Upper lobe of left lung (tissue), 6 donors: ENCODE results near the gene OPALIN. TPM values are rescaled to one million over a fixed set of nuclear protein-coding genes. Genes with fewer than 3 reads are reported as not detected.
A peak's percentile ranks its signal among the peaks of the same experiment; 100 is the strongest.

ENCODE experiments used
- ATAC-seq, 2 donors: fragments of 200-7000 bp; cut with Tn5 transposase; one replicate each; pipeline ENCODE4 v1.9.1; 2022; ENCODE audit warnings: mild to moderate bottlenecking in 2 of 2, moderate library complexity in 2 of 2; ENCODE audit not compliant: low FRiP score in 2 of 2
- DNase-seq, 2 donors: peaks; one replicate each; pipeline ENCODE4 v3.0.0-alpha.2; 2019 to 2020
- H3K27ac ChIP-seq, 4 donors: fragments of 200-600 bp; sonication (generic); one replicate each; pipeline ENCODE4 v1.5.1; 2016 to 2019
- H3K27me3 ChIP-seq, 4 donors: fragments of 200-600 bp; sonication (generic); one replicate each; pipeline ENCODE4 v1.5.1; 2017 to 2019
- H3K36me3 ChIP-seq, 4 donors: fragments of 200-600 bp; sonication (generic); one replicate each; pipeline ENCODE4 v1.5.1; 2016 to 2019
- H3K4me1 ChIP-seq, 4 donors: fragments of 200-600 bp; sonication (generic); one replicate each; pipeline ENCODE4 v1.5.1; 2018 to 2019
- H3K4me3 ChIP-seq, 4 donors: fragments of 200-600 bp; sonication (generic); one replicate each; pipeline ENCODE4 v1.5.1; 2017 to 2019; ENCODE audit warnings: mild to moderate bottlenecking in 2 of 4, moderate library complexity in 1 of 4
- H3K9me3 ChIP-seq, 4 donors: fragments of 200-600 bp; sonication (generic); one replicate each; pipeline ENCODE4 v1.5.1; 2018 to 2019
- CTCF ChIP-seq, 6 experiments: fragments of 450-650 bp in 4 of 6; fragments of 200-600 bp in 2 of 6; sonication (generic) in 2 of 6; IDR thresholded peaks; one replicate each; pipeline ENCODE4 v1.5.1; 2016 to 2019; ENCODE audit warnings: antibody characterized with exemption in 6 of 6
- EP300 ChIP-seq, 4 donors: sonication (generic); formaldehyde crosslinking; IDR thresholded peaks; one replicate each; pipeline ENCODE4 v1.5.1; 2017; ENCODE audit warnings: antibody characterized with exemption in 4 of 4, control low read depth in 2 of 4
- POLR2A ChIP-seq, 4 donors: fragments of 450-650 bp; IDR thresholded peaks; one replicate each; pipeline ENCODE4 v1.5.1; 2016 to 2017; ENCODE audit warnings: antibody characterized with exemption in 4 of 4, mild to moderate bottlenecking in 2 of 4
- POLR2AphosphoS5 ChIP-seq, 2 donors: sonication (generic); formaldehyde crosslinking; IDR thresholded peaks; one replicate each; pipeline ENCODE4 v1.5.1; 2017; ENCODE audit warnings: antibody characterized with exemption in 2 of 2
- WGBS, 2 donors: methylation state at CpG; one replicate each; pipeline ENCODE4 v1.1.5; 2017 to 2018; 5-methylcytosine and 5-hydroxymethylcytosine counted together
- total RNA-seq, 6 donors: library from RNA; depleted of rRNA in 4 of 6; stranded (reverse); fragments of >200 nt in 4 of 6; gene quantifications; one replicate each; pipeline versions ENCODE4 v1.1.0 to v1.2.1, GENCODE V29; 2016 to 2021
- donor health status: DM: no; HTN: no; CAD: no; lungs with moderate emphysema.
- donor health status: DM: no; HTN: yes; CAD: no; lungs with severe emphysema.

OPALIN gene
- total RNA-seq, 6 donors from 2014 or later = not detected

DNA sequence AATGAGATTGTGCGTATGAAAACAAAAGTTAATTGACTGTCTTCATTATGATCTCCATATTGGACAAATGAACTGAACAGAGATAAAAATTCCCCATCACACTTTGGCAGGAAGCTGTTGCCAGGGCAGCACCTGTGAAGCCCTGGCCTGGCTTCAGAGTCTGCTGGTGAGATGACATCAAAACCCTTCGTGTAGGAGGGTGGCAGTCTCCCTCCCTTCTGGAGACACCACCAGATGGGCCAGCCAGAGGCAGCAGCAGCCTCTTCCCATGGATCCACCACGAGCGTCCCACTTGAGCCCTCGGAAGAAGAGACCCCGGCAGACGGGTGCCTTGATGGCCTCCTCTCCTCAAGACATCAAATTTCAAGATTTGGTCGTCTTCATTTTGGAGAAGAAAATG, 54.6 kb downstream of the OPALIN start, which contains the start of gene DNTT:
Gene DNTT, plus strand, starts transcription at position 205 of the 400 bp plus-strand sequence. Its CDS starts 64 bp downstream, at position 269.
- Histone ChIP-seq H3K9me3 (no peaks in the 10 kb centered on the region), H3K4me1 (peaks cover 7 to 12% (median 11%) of the 10 kb centered on the region in 4 donors), H3K36me3 (no peaks in the 10 kb centered on the region), H3K4me3 (no peak within 1 kb of the TSS), H3K27me3 (no peaks in the 10 kb centered on the region), H3K27ac (no peak within 1 kb of the TSS)
- TF ChIP-seq POLR2AphosphoS5 (IDR thresholded peaks at IDR 0.05) (no peak), EP300 (IDR thresholded peaks at IDR 0.05) (no peak), CTCF (IDR thresholded peaks at IDR 0.05) (no peak), POLR2A (IDR thresholded peaks at IDR 0.05) (no peak)
- DNase-seq = peak in 1 of 2 donors; percentile 10
- WGBS, 2 donors = 84 to 93% methylated on average over 8 of the region's 8 CpGs
- ATAC-seq = no peak

DNA sequence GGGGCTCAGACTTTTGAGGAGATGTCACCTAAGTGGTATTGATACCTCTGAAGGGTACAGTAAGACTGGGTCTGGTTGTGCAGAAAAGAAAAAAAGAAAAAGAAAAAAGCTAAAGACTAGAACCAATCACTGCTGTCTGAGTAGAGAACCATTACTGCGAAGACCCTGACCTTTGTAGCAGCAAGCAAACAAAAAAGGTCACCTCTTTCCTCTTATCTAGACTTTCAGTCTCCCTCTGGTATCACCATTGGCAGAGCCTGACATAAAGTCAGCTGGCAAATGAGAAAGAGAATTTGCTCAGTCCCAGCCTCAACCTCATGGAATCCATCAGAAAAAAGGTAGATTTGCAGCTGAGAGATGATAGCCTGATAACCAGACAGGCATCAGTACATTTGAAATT, 57.2 kb downstream of the OPALIN start:
- Histone ChIP-seq H3K36me3 (no peaks in the 10 kb centered on the region), H3K4me3 (no peak overlapping the region), H3K27me3 (no peaks in the 10 kb centered on the region), H3K9me3 (no peaks in the 10 kb centered on the region), H3K27ac (no peak overlapping the region), H3K4me1 (peaks cover 5 to 6% (median 5%) of the 10 kb centered on the region in 4 donors)
- TF ChIP-seq POLR2AphosphoS5 (IDR thresholded peaks at IDR 0.05) (no peak), CTCF (IDR thresholded peaks at IDR 0.05) (no peak), POLR2A (IDR thresholded peaks at IDR 0.05) (no peak)
- 52 to 66% methylated on average over 1 of the region's 1 CpG for WGBS, 2 donors
- ATAC-seq (no peak), DNase-seq (no peak)

GRCh38 chr10:96299383-96299782, 59.4 kb downstream of the OPALIN start:
- Histone ChIP-seq H3K36me3 (no peaks in the 10 kb centered on the region), H3K4me1 (no peaks in the 10 kb centered on the region), H3K9me3 (no peaks in the 10 kb centered on the region), H3K27me3 (no peaks in the 10 kb centered on the region), H3K4me3 (no peak overlapping the region), H3K27ac (no peak overlapping the region)
- DNase-seq = no peak
- WGBS, 2 donors = 14 to 31% methylated on average over 5 of the region's 5 CpGs
- ATAC-seq = no peak
- no peak for TF ChIP-seq CTCF (IDR thresholded peaks at IDR 0.05)
- TF ChIP-seq POLR2A (IDR thresholded peaks at IDR 0.05) = no peak
- no peak for TF ChIP-seq EP300 (IDR thresholded peaks at IDR 0.05)
- no peak for TF ChIP-seq POLR2AphosphoS5 (IDR thresholded peaks at IDR 0.05)

- Histone ChIP-seq H3K27me3 (no peaks in the 10 kb centered on the region), H3K27ac (no peak overlapping the region), H3K36me3 (no peaks in the 10 kb centered on the region), H3K4me1 (no peaks in the 10 kb centered on the region), H3K4me3 (no peak overlapping the region), H3K9me3 (no peaks in the 10 kb centered on the region)
- no peak for DNase-seq
- ATAC-seq = no peak
- 84 to 85% methylated on average over 3 of the region's 3 CpGs for WGBS, 2 donors
- TF ChIP-seq POLR2A (IDR thresholded peaks at IDR 0.05) = no peak
- TF ChIP-seq POLR2AphosphoS5 (IDR thresholded peaks at IDR 0.05) = no peak
- TF ChIP-seq CTCF (IDR thresholded peaks at IDR 0.05) = no peak
- no peak for TF ChIP-seq EP300 (IDR thresholded peaks at IDR 0.05)
Measured at GRCh38 chr10:96298362-96298761, 60.4 kb downstream of the OPALIN start.

DNA sequence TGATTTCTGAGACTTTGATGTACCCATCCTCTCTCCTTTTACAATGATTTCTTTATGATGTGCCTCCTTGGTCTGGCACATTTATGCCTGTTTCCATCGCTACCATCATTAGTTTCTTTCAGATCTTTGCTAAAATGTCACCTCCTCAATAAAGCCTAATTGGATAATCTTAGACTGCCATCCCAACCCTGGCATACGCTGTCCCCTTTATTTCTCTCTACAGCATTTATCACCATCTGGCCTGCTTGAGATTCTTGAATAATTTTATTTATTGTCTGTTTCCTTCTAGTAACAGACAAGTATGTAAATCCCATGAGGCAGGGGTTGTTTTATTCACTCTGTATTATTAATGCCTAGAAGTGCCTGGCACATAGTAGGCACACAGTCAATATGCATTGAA, 61.3 kb downstream of the OPALIN start:
- TF ChIP-seq POLR2A (IDR thresholded peaks at IDR 0.05) (no peak), CTCF (IDR thresholded peaks at IDR 0.05) (no peak), POLR2AphosphoS5 (IDR thresholded peaks at IDR 0.05) (no peak), EP300 (IDR thresholded peaks at IDR 0.05) (no peak)
- no peak overlapping the region for H3K4me3 ChIP-seq
- ATAC-seq (no peak), DNase-seq (no peak)
- no peaks in the 10 kb centered on the region for H3K36me3 ChIP-seq
- WGBS, 2 donors = 93 to 99% methylated on average over 2 of the region's 2 CpGs
- H3K4me1 ChIP-seq = no peaks in the 10 kb centered on the region
- H3K27ac ChIP-seq = no peak overlapping the region
- no peaks in the 10 kb centered on the region for H3K27me3 ChIP-seq
- H3K9me3 ChIP-seq = no peaks in the 10 kb centered on the region
